Endodermal cell (in vitro differentiated cells): ENCODE results near the gene RASGRF2. TPM values are rescaled to one million over a fixed set of nuclear protein-coding genes. Genes with fewer than 3 reads are reported as not detected.

Experiments used
- DNase-seq: peaks from one replicate; pipeline ENCODE4 v3.0.0-alpha.2; 2017
- H3K27ac ChIP-seq: 2 replicates; pipeline ENCODE4 v1.5.1; 2013; ENCODE audit warnings: mild to moderate bottlenecking, low read depth, low read length, moderate library complexity
- H3K27me3 ChIP-seq: 2 replicates; pipeline ENCODE4 v1.6.1; 2013; ENCODE audit warnings: mild to moderate bottlenecking, low read length, moderate library complexity; ENCODE audit not compliant: insufficient read depth, control insufficient read depth, poor library complexity, severe bottlenecking
- H3K36me3 ChIP-seq: 2 replicates; pipeline ENCODE4 v1.7.0; 2013; ENCODE audit warnings: mild to moderate bottlenecking, low read length, moderate library complexity; ENCODE audit not compliant: control insufficient read depth, insufficient read depth
- H3K4me1 ChIP-seq: one replicate; pipeline ENCODE4 v1.7.0; 2013; ENCODE audit warnings: low read length; ENCODE audit not compliant: control insufficient read depth, insufficient read depth
- H3K4me3 ChIP-seq: 2 replicates; pipeline ENCODE4 v1.5.1; 2013; ENCODE audit warnings: mild to moderate bottlenecking, low read length, moderate library complexity
- H3K9ac ChIP-seq: 2 replicates; pipeline ENCODE4 v1.6.1; 2013; ENCODE audit warnings: mild to moderate bottlenecking, low read length, moderate library complexity; ENCODE audit not compliant: poor library complexity, severe bottlenecking; ENCODE audit errors: extremely low read depth
- H3K9me3 ChIP-seq: 2 replicates; pipeline ENCODE4 v1.6.1; 2013; ENCODE audit warnings: mild to moderate bottlenecking, low read length, moderate library complexity; ENCODE audit not compliant: control insufficient read depth
- H3K27ac Mint-ChIP-seq: 2 replicates; pipeline ENCODE4 v1.8.0; 2020; ENCODE audit warnings: mixed read lengths
- H3K27me3 Mint-ChIP-seq: 2 replicates; pipeline ENCODE4 v1.8.0; 2021; ENCODE audit warnings: mild to moderate bottlenecking, mixed read lengths; ENCODE audit not compliant: insufficient read depth
- H3K36me3 Mint-ChIP-seq: 2 replicates; pipeline ENCODE4 v1.8.0; 2020; ENCODE audit warnings: low read depth, mixed read lengths
- H3K4me1 Mint-ChIP-seq: 2 replicates; pipeline ENCODE4 v1.8.0; 2020; ENCODE audit warnings: mixed read lengths
- H3K4me3 Mint-ChIP-seq: 2 replicates; pipeline ENCODE4 v1.8.0; 2020; ENCODE audit warnings: mild to moderate bottlenecking, moderate library complexity, mixed read lengths
- H3K9me3 Mint-ChIP-seq: 2 replicates; pipeline ENCODE4 v1.8.0; 2020; ENCODE audit warnings: mild to moderate bottlenecking, mixed read lengths
- CTCF ChIP-seq: fragments of 200-600 bp; sonication (generic); conservative IDR thresholded peaks from 2 replicates; pipeline ENCODE4 v1.5.0; 2021; ENCODE audit warnings: antibody characterized with exemption, mild to moderate bottlenecking
- WGBS, 2 experiments: methylation state at CpG; one replicate each; pipeline versions ENCODE4 v1.1.5 to v1.1.7; 2013; ENCODE audit warnings: missing lambda C conversion rate in 2 of 2, mixed read lengths in 1 of 2; ENCODE audit not compliant: insufficient coverage in 1 of 2, insufficient read length in 1 of 2; 5-methylcytosine and 5-hydroxymethylcytosine counted together
- total RNA-seq, 2 donors: library from RNA; stranded (reverse); fragmentation: NEBNext Ultra II Directional in 1 of 2; extraction: Animal tissue kit (Norgen Biotek cat#: 25700) in 1 of 2; gene quantifications; 2 replicates in 1 of 2; 3 replicates in 1 of 2; pipeline ENCODE4 v1.2.1, GENCODE V29; 2021

The RASGRF2 gene
- total RNA-seq, 2 donors from 2014 or later = 0.64 to 14.4 TPM

- no CpG with 5 or more reads among the region's 1 CpG for WGBS, 2 experiments
- Mint-ChIP-seq H3K4me3 (no peak overlapping the region), H3K36me3 (peaks cover 16% of the 10 kb centered on the region), H3K27ac (no peak overlapping the region), H3K9me3 (peaks cover 2% of the 10 kb centered on the region), H3K27me3 (no peaks in the 10 kb centered on the region), H3K4me1 (peaks cover 2% of the 10 kb centered on the region)
- Histone ChIP-seq H3K9me3 (peaks cover 8% of the 10 kb centered on the region), H3K27ac (no peak overlapping the region), H3K9ac (no peak overlapping the region), H3K4me3 (no peak overlapping the region), H3K27me3 (no peaks in the 10 kb centered on the region), H3K4me1 (peaks cover 2% of the 10 kb centered on the region), H3K36me3 (peaks cover 7% of the 10 kb centered on the region)
- DNase-seq = no peak
- no peak for TF ChIP-seq CTCF
These were observed 292.7 kb downstream of the RASGRF2 start for GRCh38 chr5:81252904-81253303.

GRCh38 chr5:81253875-81254274, 293.7 kb downstream of the RASGRF2 start:
- peaks cover 7% of the 10 kb centered on the region for H3K36me3 ChIP-seq
- H3K27ac ChIP-seq = no peak overlapping the region
- no peaks in the 10 kb centered on the region for H3K4me1 ChIP-seq
- Mint-ChIP-seq H3K4me1 (no peaks in the 10 kb centered on the region), H3K9me3 (peaks cover 2% of the 10 kb centered on the region), H3K27me3 (no peaks in the 10 kb centered on the region), H3K36me3 (peaks cover 16% of the 10 kb centered on the region), H3K27ac (no peak overlapping the region), H3K4me3 (no peak overlapping the region)
- 97 to 100% methylated on average over 4 of the region's 4 CpGs for WGBS, 2 experiments
- H3K4me3 ChIP-seq = no peak overlapping the region
- H3K9me3 ChIP-seq = peaks cover 8% of the 10 kb centered on the region
- H3K9ac ChIP-seq = no peak overlapping the region
- H3K27me3 ChIP-seq = no peaks in the 10 kb centered on the region
- DNase-seq = no peak
- TF ChIP-seq CTCF = no peak

GRCh38 chr5:81254886-81255559, 294.9 kb downstream of the RASGRF2 start:
- no peak overlapping the region for H3K27ac ChIP-seq
- H3K4me1 Mint-ChIP-seq = no peaks in the 10 kb centered on the region
- H3K9me3 Mint-ChIP-seq = peaks cover 6% of the 10 kb centered on the region
- H3K4me3 ChIP-seq = no peak overlapping the region
- no peaks in the 10 kb centered on the region for H3K4me1 ChIP-seq
- H3K27me3 Mint-ChIP-seq = no peaks in the 10 kb centered on the region
- peaks cover 4% of the 10 kb centered on the region for H3K9me3 ChIP-seq
- TF ChIP-seq CTCF = no peak
- H3K27ac Mint-ChIP-seq = no peak overlapping the region
- peaks cover 7% of the 10 kb centered on the region for H3K36me3 ChIP-seq
- H3K36me3 Mint-ChIP-seq = peaks cover 20% of the 10 kb centered on the region
- H3K27me3 ChIP-seq = no peaks in the 10 kb centered on the region
- 94% methylated on average over 19 to 21 of the region's 21 CpGs for WGBS, 2 experiments
- DNase-seq = no peak
- H3K4me3 Mint-ChIP-seq = no peak overlapping the region
- no peak overlapping the region for H3K9ac ChIP-seq
